Right lobe of liver (tissue), 6 donors: ENCODE measurements around the gene CCDC186. TPM values are rescaled to one million over a fixed set of nuclear protein-coding genes. Genes with fewer than 3 reads are reported as not detected.
A peak's percentile ranks its signal among the peaks of the same experiment; 100 is the strongest.

Source experiments
- ATAC-seq, 4 donors: fragments of 200-7000 bp; cut with Tn5 transposase; one replicate each; pipeline ENCODE4 v1.9.1; 2020; ENCODE audit warnings: mild to moderate bottlenecking in 4 of 4, moderate library complexity in 4 of 4
- DNase-seq, 3 donors: peaks; one replicate each; pipeline ENCODE4 v3.0.0-alpha.2; 2020
- H3K27ac ChIP-seq, 3 donors: fragments of 200-600 bp; one replicate each; pipeline ENCODE4 v1.8.0; 2022
- H3K27me3 ChIP-seq, 2 donors: fragments of 200-600 bp; one replicate each; pipeline ENCODE4 v1.8.0; 2022
- H3K36me3 ChIP-seq, 4 donors: fragments of 200-600 bp; sonication (generic) in 1 of 4; one replicate each; pipeline versions ENCODE4 v1.5.1 to v1.8.0; 2017 to 2022; ENCODE audit warnings: control low read depth in 1 of 4
- H3K4me1 ChIP-seq, 4 donors: fragments of 200-600 bp; sonication (generic) in 1 of 4; one replicate each; pipeline versions ENCODE4 v1.5.1 to v1.8.0; 2017 to 2022; ENCODE audit warnings: control low read depth in 1 of 4
- H3K4me3 ChIP-seq, 3 donors: fragments of 200-600 bp; one replicate each; pipeline ENCODE4 v1.8.0; 2022
- H3K9me3 ChIP-seq, 4 donors: fragments of 200-600 bp; sonication (generic) in 1 of 4; one replicate each; pipeline versions ENCODE4 v1.5.1 to v1.8.0; 2017 to 2022; ENCODE audit warnings: control low read depth in 1 of 4
- POLR2A ChIP-seq: fragments of 450-650 bp; IDR thresholded peaks from one replicate; pipeline ENCODE4 v1.6.1; 2017; ENCODE audit warnings: antibody characterized with exemption, mild to moderate bottlenecking
- whole genome bisulfite sequencing: methylation state at CpG from one replicate; pipeline ENCODE4 v1.1.6; 2018; ENCODE audit warnings: low coverage, low lambda C conversion rate; ENCODE audit not compliant: insufficient coverage; ENCODE audit errors: missing lambda C conversion rate; 5-methylcytosine and 5-hydroxymethylcytosine counted together
- intact Hi-C, 2 donors: fragments of 100-400 bp; cut with DNase I; formaldehyde crosslinking; loops; one replicate each; pipeline versions ENCODE4 v1.11.2 to v1.14.1; 2022
- long read RNA-seq: library from polyadenylated mRNA; unstranded; transcript quantifications from one replicate; pipeline ENCODE4 v2.0.0, GENCODE V29; 2019
- total RNA-seq, 6 experiments: library from RNA; depleted of rRNA in 2 of 6; stranded (reverse); fragments of >200 nt in 2 of 6; fragmentation: NEBNext Ultra II Directional in 3 of 6; extraction: Animal tissue kit (Norgen Biotek cat#: 25700) in 3 of 6; gene quantifications; one replicate each; pipeline versions ENCODE4 v1.1.0 to v1.2.4, GENCODE V29; 2016 to 2023
- TF ChIP-seq, protein P1 (sequence below), 4 donors: fragments of 200-600 bp in 3 of 4; fragments of 450-650 bp in 1 of 4; IDR thresholded peaks; one replicate each; pipeline versions ENCODE4 v1.5.1 to v1.8.0; 2016 to 2022; ENCODE audit warnings: antibody characterized with exemption in 4 of 4, mild to moderate bottlenecking in 2 of 4
- donor health status: DM: no; HTN: yes; CAD: no.
- donor health status: DM: no; HTN: no; CAD: no.
- donor health status: DM: no; HTN: no; CAD: no.
- donor health status: DM: no; HTN: yes; CAD: no.
- donor health status: DM: no; HTN: yes; CAD: no.

Gene CCDC186
- 10 to 100 TPM in 2 of 6 experiments, 1 to 10 TPM in 4; 4.2 to 11.7 (median 6.9) TPM for total RNA-seq
- long read RNA-seq, partial matches to known transcripts: 0 of 1 reads
- long read RNA-seq, other reads (novel, unspliced or antisense): 0 of 1 reads

DNA sequence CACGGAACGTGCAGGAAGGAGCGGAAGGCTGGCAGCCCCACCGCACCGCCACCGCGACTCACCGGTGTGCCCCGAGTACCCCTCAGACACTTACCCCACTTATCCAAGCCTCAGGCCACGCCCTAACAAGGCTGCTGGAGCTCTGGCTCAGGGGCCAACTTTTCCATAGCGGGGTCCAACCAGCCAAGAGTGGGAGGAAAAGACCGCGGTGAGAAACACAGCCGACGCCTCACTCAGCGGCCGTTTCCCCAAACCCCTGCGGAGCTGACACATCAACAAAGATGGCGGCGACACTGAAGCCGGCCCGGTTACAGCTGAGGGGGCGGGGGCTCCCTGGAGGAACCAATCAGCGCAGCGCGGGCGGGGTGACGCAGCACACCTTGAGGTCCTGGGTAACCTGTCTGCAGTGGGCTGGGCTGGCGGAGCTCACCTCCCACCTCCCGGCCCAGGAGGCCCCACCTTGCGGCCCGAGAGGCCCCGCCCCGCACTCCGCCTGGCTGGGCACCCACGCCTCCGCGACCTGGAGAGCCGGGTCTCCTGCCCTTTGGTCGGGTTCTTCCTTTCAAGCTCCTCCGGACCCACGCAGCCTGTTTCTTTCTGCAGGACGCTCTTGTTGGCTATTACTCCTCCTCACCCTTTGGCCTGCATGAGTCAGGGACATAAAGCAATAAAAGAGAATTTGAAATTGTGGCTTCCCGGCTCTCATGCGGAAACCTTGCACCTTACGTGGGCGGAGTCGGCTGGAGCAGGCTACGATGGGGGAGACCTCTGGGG is at the start of gene CCDC186:
Gene CCDC186 (minus strand): TSS at position 283 of the 774 bp plus-strand sequence. CDS start 10,935 bp downstream, outside the sequence.
- ATAC-seq: peak; percentile 96 to 100 (median 98)
- H3K9me3 ChIP-seq: no peaks in the 10 kb centered on the region
- peak; percentile 98 to 99 (median 99) for DNase-seq
- no peaks in the 10 kb centered on the region for H3K27me3 ChIP-seq
- no peaks in the 10 kb centered on the region for H3K36me3 ChIP-seq
- intact Hi-C loops: no loop called here
- peak; percentile 64 for TF ChIP-seq POLR2A
- TF ChIP-seq, protein P1, sequence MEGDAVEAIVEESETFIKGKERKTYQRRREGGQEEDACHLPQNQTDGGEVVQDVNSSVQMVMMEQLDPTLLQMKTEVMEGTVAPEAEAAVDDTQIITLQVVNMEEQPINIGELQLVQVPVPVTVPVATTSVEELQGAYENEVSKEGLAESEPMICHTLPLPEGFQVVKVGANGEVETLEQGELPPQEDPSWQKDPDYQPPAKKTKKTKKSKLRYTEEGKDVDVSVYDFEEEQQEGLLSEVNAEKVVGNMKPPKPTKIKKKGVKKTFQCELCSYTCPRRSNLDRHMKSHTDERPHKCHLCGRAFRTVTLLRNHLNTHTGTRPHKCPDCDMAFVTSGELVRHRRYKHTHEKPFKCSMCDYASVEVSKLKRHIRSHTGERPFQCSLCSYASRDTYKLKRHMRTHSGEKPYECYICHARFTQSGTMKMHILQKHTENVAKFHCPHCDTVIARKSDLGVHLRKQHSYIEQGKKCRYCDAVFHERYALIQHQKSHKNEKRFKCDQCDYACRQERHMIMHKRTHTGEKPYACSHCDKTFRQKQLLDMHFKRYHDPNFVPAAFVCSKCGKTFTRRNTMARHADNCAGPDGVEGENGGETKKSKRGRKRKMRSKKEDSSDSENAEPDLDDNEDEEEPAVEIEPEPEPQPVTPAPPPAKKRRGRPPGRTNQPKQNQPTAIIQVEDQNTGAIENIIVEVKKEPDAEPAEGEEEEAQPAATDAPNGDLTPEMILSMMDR (IDR thresholded peaks at IDR 0.05): no peak
- H3K4me3 ChIP-seq: peak within 1 kb of the TSS; percentile 86 to 92 (median 88)
- H3K4me1 ChIP-seq: peaks cover 0 to 11% (median 3%) of the 10 kb centered on the region in 4 donors
- 0% methylated on average over 9 of the region's 49 CpGs for WGBS
- H3K27ac ChIP-seq: peak within 1 kb of the TSS; percentile 82 to 90 (median 82)

DNA sequence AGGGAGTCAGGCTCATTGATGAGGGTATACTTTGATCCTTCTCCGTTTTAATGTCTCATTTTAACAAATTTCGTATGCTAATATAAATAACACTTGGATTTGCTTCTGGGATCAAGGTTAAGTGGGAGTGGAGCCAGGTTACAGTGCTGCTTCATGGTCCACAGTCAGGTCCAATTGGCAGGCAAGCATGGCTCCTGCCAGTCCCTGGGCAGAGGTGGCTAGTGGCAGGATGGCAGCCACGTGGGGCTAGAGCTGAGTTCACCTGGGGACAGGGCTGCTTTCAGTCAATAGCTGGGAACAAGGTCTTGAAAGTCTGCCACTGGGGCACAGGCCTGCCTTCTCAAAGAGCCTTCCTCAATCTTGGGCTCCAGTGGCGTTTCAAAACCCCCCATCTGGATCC is 49.1 kb upstream of the CCDC186 start:
- no peaks in the 10 kb centered on the region for H3K9me3 ChIP-seq
- no peak overlapping the region for H3K27ac ChIP-seq
- DNase-seq (peak; percentile 62 to 93 (median 92)), ATAC-seq (peak; percentile 91 to 100 (median 99))
- no peaks in the 10 kb centered on the region for H3K36me3 ChIP-seq
- WGBS: 24% methylated on average over 2 of the region's 4 CpGs
- intact Hi-C loops: no loop called here
- H3K4me1 ChIP-seq: peaks cover 0 to 8% (median 2%) of the 10 kb centered on the region in 4 donors
- H3K27me3 ChIP-seq: no peaks in the 10 kb centered on the region
- no peak overlapping the region for H3K4me3 ChIP-seq
- TF ChIP-seq, protein P1 (IDR thresholded peaks at IDR 0.05): no peak
- no peak for TF ChIP-seq POLR2A

DNA sequence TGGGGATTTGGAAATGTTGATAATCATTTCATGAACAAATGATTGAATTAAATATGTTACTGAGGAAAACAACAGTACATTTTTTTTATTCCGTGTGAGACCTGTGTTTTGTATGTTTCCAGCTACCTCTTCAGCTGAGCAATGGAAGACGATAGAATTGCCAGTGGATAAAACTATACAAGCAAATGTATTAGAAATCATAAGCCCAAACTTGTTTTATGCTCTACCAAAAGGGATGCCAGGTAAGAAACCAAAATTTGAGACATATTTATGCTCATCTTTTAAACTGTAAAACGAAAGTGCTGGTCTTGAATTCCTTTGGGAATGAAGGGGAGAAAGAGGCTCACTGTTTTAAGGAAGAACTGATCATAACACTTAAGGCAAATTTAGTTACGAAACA is 47.2 kb upstream of the CCDC186 start:
- no peaks in the 10 kb centered on the region for H3K9me3 ChIP-seq
- no peak overlapping the region for H3K27ac ChIP-seq
- 71% methylated on average over 4 of the region's 4 CpGs for WGBS
- H3K4me3 ChIP-seq: no peak overlapping the region
- no peak for ATAC-seq
- H3K27me3 ChIP-seq: no peaks in the 10 kb centered on the region
- H3K36me3 ChIP-seq: no peaks in the 10 kb centered on the region
- H3K4me1 ChIP-seq: peaks cover 0 to 8% (median 2%) of the 10 kb centered on the region in 4 donors
- DNase-seq: no peak
- no peak for TF ChIP-seq POLR2A
- TF ChIP-seq, protein P1 (IDR thresholded peaks at IDR 0.05): no peak
- intact Hi-C loops: no loop called here

DNA sequence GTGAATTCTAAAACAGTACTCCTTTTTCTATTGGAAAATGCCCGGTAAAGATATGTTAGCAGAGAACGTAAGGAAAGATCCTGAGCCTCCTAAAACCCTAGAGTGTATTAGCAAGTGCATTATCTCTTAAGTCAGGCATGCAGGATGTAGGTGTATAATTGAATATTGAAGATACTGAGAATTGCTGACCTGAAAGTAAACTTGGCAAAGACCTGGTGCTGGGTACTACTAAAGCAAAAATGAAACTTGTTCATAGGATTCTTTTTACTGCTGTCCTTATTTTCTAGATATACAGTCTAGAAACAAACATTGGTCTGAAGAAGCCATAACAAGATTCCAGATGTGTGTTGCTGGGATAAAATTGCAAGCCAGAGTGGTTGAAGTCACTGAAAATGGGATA is 46.3 kb upstream of the CCDC186 start:
- H3K27me3 ChIP-seq: no peaks in the 10 kb centered on the region
- DNase-seq (no peak), ATAC-seq (no peak)
- H3K27ac ChIP-seq: no peak overlapping the region
- TF ChIP-seq POLR2A: no peak
- TF ChIP-seq, protein P1 (IDR thresholded peaks at IDR 0.05): no peak
- intact Hi-C loops: no loop called here
- H3K9me3 ChIP-seq: no peaks in the 10 kb centered on the region
- WGBS: 75% methylated on average over 2 of the region's 2 CpGs
- peaks cover 0 to 8% (median 2%) of the 10 kb centered on the region in 4 donors for H3K4me1 ChIP-seq
- H3K36me3 ChIP-seq: no peaks in the 10 kb centered on the region
- H3K4me3 ChIP-seq: no peak overlapping the region
